RWPE2 (cell line): ENCODE measurements around the gene KRTAP4-4.
"Not testable (repeated sequence)": the region's sequence is repeated elsewhere in the genome, so short reads cannot be mapped to it uniquely, and the experiment has no call there.

Experiments
- ATAC-seq: fragments of 200-7000 bp; cut with Tn5 transposase; 3 replicates; pipeline ENCODE4 v1.9.1; 2021; ENCODE audit warnings: low read depth
- DNase-seq: peaks from one replicate; pipeline ENCODE4 v3.0.0-alpha.2; 2020; ENCODE audit warnings: low spot score
- H3K27ac ChIP-seq: fragments of 450-650 bp; 2 replicates; pipeline ENCODE4 v1.5.1; 2017; ENCODE audit warnings: mild to moderate bottlenecking; ENCODE audit not compliant: poor library complexity, severe bottlenecking
- H3K27me3 ChIP-seq: fragments of 250-450 bp; sonication (Bioruptor Pico); 2 replicates; pipeline ENCODE4 v1.5.1; 2021; ENCODE audit warnings: mild to moderate bottlenecking, moderate library complexity; ENCODE audit not compliant: insufficient read depth, poor library complexity, severe bottlenecking
- H3K36me3 ChIP-seq: fragments of 250-450 bp; sonication (Bioruptor Pico); 2 replicates; pipeline ENCODE4 v1.5.1; 2020; ENCODE audit warnings: low read depth, mild to moderate bottlenecking, moderate library complexity
- H3K4me1 ChIP-seq: fragments of 250-450 bp; sonication (Bioruptor Pico); 2 replicates; pipeline ENCODE4 v1.5.1; 2021; ENCODE audit warnings: mild to moderate bottlenecking, moderate library complexity; ENCODE audit not compliant: insufficient read depth, poor library complexity, severe bottlenecking
- H3K4me3 ChIP-seq: fragments of 250-450 bp; sonication (Bioruptor Pico); 2 replicates; pipeline ENCODE4 v1.5.1; 2021; ENCODE audit warnings: mild to moderate bottlenecking, moderate library complexity; ENCODE audit not compliant: severe bottlenecking
- H3K9me3 ChIP-seq: fragments of 250-450 bp; sonication (Bioruptor Pico); 2 replicates; pipeline ENCODE4 v1.5.1; 2021; ENCODE audit warnings: mild to moderate bottlenecking, moderate library complexity; ENCODE audit not compliant: severe bottlenecking
- TF ChIP-seq, protein P1 (sequence below): fragments of 450-650 bp; IDR thresholded peaks from one replicate; pipeline ENCODE4 v1.5.1; 2017; ENCODE audit warnings: mild to moderate bottlenecking, moderate library complexity; ENCODE audit not compliant: poor library complexity, severe bottlenecking

Gene KRTAP4-4

DNA sequence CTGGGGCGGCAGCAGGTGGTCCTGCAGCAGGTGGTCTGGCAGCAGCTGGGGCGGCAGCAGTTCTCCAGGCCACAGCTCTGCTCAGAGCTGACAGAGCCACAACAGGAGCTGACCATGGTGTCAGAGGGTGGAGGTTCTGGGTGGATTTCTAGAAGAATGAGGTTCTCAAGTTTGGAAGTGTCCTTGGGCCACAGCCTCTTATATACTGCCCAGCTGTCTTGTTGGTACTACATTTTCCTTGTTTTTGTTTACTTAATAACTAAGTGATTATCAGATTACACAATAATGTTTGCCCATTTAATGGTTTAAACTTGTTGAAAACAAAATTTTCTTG, 10.9 kb downstream of the KRTAP4-4 start, which contains the start of gene KRTAP4-5:
TSS of gene KRTAP4-5 (minus strand) at position 174 of the 334 bp plus-strand sequence. CDS start at position 116, 58 bp downstream.
- no peak within 1 kb of the TSS for H3K27ac ChIP-seq
- H3K27me3 ChIP-seq: no peaks in the 10 kb centered on the region
- no peaks in the 10 kb centered on the region for H3K9me3 ChIP-seq
- H3K4me3 ChIP-seq: no peak within 1 kb of the TSS
- ATAC-seq (no peak), DNase-seq (no peak)
- H3K36me3 ChIP-seq: no peaks in the 10 kb centered on the region
- TF ChIP-seq, protein P1, sequence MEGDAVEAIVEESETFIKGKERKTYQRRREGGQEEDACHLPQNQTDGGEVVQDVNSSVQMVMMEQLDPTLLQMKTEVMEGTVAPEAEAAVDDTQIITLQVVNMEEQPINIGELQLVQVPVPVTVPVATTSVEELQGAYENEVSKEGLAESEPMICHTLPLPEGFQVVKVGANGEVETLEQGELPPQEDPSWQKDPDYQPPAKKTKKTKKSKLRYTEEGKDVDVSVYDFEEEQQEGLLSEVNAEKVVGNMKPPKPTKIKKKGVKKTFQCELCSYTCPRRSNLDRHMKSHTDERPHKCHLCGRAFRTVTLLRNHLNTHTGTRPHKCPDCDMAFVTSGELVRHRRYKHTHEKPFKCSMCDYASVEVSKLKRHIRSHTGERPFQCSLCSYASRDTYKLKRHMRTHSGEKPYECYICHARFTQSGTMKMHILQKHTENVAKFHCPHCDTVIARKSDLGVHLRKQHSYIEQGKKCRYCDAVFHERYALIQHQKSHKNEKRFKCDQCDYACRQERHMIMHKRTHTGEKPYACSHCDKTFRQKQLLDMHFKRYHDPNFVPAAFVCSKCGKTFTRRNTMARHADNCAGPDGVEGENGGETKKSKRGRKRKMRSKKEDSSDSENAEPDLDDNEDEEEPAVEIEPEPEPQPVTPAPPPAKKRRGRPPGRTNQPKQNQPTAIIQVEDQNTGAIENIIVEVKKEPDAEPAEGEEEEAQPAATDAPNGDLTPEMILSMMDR: no peak
- peaks cover 8% of the 10 kb centered on the region for H3K4me1 ChIP-seq

DNA sequence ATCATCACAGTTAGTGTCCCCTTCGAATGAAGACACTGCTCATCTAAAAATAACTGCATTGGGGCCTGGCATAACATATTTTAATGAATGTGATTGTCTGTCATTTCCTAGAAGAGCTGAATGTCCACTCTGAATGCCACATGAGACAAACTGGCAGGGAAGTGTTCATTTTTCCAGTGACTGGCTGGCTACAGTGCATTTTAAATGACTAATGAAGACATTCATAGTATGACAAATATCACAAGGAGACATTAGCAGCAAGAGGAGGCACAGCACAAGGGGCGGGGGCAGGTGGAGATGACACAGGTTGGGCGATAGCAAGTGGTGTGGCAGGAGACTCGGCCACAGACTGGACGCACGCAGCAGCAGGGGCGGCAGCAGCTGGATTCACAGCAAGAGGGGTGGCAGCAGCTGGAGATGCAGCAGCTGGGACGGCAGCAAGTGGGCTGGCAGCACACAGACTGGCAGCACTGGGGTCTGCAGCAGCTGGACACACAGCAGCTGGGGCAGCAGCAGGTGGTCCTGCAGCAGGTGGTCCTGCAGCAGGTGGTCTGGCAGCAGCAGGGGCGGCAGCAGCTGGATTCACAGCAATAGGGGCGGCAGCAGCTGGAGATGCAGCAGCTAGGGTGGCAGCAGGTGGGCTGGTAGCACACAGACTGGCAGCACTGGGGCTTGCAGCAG, 11.4 kb downstream of the KRTAP4-4 start:
- not testable (repeated sequence) for ATAC-seq, H3K9me3 ChIP-seq, H3K4me3 ChIP-seq, H3K4me1 ChIP-seq, DNase-seq, H3K27me3 ChIP-seq, H3K36me3 ChIP-seq, H3K27ac ChIP-seq

DNA sequence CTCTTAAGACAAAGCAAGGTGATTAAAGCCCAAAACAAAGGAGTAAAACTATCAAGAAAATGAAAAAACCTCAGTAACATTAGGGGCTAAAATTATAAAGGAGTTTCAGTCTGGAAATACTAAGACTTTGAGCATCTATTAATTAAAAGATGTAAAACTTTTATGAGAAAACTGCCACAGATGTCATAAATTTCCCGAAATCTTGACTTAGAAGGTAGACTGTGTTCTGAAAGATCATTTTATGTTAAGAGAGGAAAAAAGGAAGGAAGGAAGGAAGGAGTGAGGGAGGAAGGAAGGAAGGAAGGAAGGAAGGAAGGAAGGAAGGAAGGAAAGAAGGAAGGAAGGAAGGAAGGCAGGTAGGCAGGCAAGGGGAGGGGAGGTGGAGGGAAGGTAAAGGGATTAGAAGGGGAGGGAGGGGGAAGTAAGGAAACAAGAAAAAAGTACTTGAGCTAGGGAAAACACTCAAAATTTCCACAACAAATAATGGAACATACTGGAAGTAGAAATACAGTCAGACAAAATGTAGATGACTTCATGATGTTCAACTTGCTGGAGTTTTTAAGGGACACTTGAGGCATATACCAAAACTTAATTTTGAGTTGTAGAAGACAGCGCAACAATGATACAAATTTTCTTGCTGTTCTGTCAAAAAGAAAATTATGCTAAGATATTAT, 12.9 kb downstream of the KRTAP4-4 start:
- Histone ChIP-seq H3K27me3 (no peaks in the 10 kb centered on the region), H3K9me3 (no peaks in the 10 kb centered on the region), H3K27ac (no peak overlapping the region), H3K4me3 (no peak overlapping the region), H3K4me1 (peaks cover 8% of the 10 kb centered on the region), H3K36me3 (no peaks in the 10 kb centered on the region)
- DNase-seq (no peak), ATAC-seq (no peak)
- TF ChIP-seq, protein P1: no peak

DNA sequence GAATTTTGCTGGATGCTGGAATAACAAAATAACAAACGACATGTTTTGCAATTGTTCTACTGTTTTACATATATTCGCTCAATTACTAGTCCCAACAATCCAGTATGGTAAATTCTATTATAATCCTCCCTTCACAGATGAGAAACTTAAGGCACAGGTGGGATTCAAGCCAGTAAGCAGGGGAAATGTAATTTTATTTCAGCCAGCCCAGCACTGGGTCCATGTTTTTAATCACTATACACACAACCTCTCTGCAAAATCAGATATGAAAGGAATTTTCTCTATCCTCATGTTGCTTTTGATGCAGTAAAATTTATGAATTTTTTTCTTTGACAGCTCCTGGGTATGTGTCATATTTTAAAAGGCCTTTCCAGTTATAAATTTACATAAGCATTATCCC, 15.3 kb downstream of the KRTAP4-4 start:
- Histone ChIP-seq H3K27me3 (no peaks in the 10 kb centered on the region), H3K4me3 (no peak overlapping the region), H3K27ac (no peak overlapping the region), H3K9me3 (peaks cover 2% of the 10 kb centered on the region), H3K36me3 (no peaks in the 10 kb centered on the region), H3K4me1 (peaks cover 2% of the 10 kb centered on the region)
- no peak for ATAC-seq
- no peak for DNase-seq
- TF ChIP-seq, protein P1: no peak

DNA sequence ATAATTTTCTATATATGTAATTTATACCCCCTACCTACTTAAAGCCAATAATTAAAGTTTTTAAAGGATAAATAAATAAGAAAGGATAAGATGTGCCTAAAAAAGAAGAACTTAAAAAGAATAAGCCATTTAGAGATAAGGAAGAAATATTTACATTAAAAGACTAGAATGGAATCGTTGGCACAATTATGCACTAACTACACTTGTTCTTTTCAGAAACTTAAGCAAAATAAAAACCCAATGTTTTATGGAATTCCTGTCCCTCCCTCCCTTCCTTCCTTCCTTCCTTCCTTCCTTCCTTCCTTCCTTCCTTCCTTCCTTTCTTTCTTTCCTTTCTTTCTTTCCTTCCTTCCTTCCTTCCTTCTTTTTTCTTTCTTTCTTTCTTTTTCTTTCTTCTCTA, 15.7 kb downstream of the KRTAP4-4 start:
- no peaks in the 10 kb centered on the region for H3K36me3 ChIP-seq
- peaks cover 3% of the 10 kb centered on the region for H3K9me3 ChIP-seq
- ATAC-seq (no peak), DNase-seq (no peak)
- no peaks in the 10 kb centered on the region for H3K27me3 ChIP-seq
- H3K27ac ChIP-seq: no peak overlapping the region
- TF ChIP-seq, protein P1: no peak
- peaks cover 2% of the 10 kb centered on the region for H3K4me1 ChIP-seq
- no peak overlapping the region for H3K4me3 ChIP-seq
